GM19035 (cell line): ENCODE data around the gene HMX3.

Source experiments
- ATAC-seq: cut with Tn5 transposase; IDR thresholded peaks from one replicate; pipeline ENCODE4 v1.9.1; 2021; ENCODE audit not compliant: unreplicated experiment

HMX3 gene

GRCh38 chr10:123135415-123136141 is at the start of gene HMX3:
Gene HMX3, plus strand, starts transcription at chr10:123135970. Its CDS starts 81 bp downstream, at chr10:123136051.
- ATAC-seq: no peak

- ATAC-seq: no peak
These were observed 49.5 kb upstream of the HMX3 start for GRCh38 chr10:123086281-123086680.

- no peak for ATAC-seq
These were observed 48.4 kb upstream of the HMX3 start for GRCh38 chr10:123087348-123087747.

GRCh38 chr10:123087786-123088185 is 48.0 kb upstream of the HMX3 start:
- ATAC-seq: no peak

GRCh38 chr10:123092635-123093414 is 42.9 kb upstream of the HMX3 start:
- no peak for ATAC-seq

- no peak for ATAC-seq
These were observed 42.3 kb upstream of the HMX3 start for GRCh38 chr10:123093489-123093888.

- no peak for ATAC-seq
These were observed 39.3 kb upstream of the HMX3 start for GRCh38 chr10:123096452-123096851.

GRCh38 chr10:123097039-123097438 is 38.7 kb upstream of the HMX3 start:
- no peak for ATAC-seq

- no peak for ATAC-seq
These were observed 35.6 kb upstream of the HMX3 start for GRCh38 chr10:123100030-123100762.

- no peak for ATAC-seq
These were observed 33.9 kb upstream of the HMX3 start for GRCh38 chr10:123101872-123102271.

GRCh38 chr10:123102673-123103072 is 33.1 kb upstream of the HMX3 start:
- ATAC-seq: no peak

GRCh38 chr10:123103944-123104343 is 31.8 kb upstream of the HMX3 start:
- ATAC-seq: no peak

GRCh38 chr10:123109466-123109865 is 26.3 kb upstream of the HMX3 start:
- no peak for ATAC-seq

GRCh38 chr10:123117644-123118417 is 17.9 kb upstream of the HMX3 start:
- ATAC-seq: no peak

GRCh38 chr10:123119081-123119480 is 16.7 kb upstream of the HMX3 start:
- ATAC-seq: no peak

GRCh38 chr10:123126246-123126645 is 9.5 kb upstream of the HMX3 start:
- no peak for ATAC-seq

- ATAC-seq: no peak
These were observed 6.0 kb upstream of the HMX3 start for GRCh38 chr10:123129618-123130271.

GRCh38 chr10:123132576-123133477 is 2.9 kb upstream of the HMX3 start:
- peak; percentile 84 for ATAC-seq
